MCF 10A (cell line): ENCODE data around the gene LTB4R. TPM values are rescaled to one million over a fixed set of nuclear protein-coding genes. Genes with fewer than 3 reads are reported as not detected.

Source experiments
- BruUV-seq: library from RNA; stranded (reverse); fragments of 400-500 nt; replicated peaks from 2 replicates; lab custom pipeline; 2021; lab: Mats Ljungman, UMichigan
- CTCF ChIA-PET: fragments of 300-600 bp; sonication (Branson Sonifier 250); formaldehyde crosslinking; extraction: SDS; loops from one replicate; lab custom pipeline; 2021; ENCODE audit warnings: antibody characterized with exemption, inconsistent platforms; lab: Yijun Ruan, JAX
- POLR2A ChIA-PET: fragments of 300-600, 350-650 bp; sonication (Branson Sonifier 250); formaldehyde crosslinking; extraction: SDS; loops from one replicate; lab custom pipeline; 2020; ENCODE audit warnings: antibody characterized with exemption, inconsistent platforms; lab: Yijun Ruan, JAX
- DNase-seq: peaks from one replicate; pipeline ENCODE4 v3.0.0-alpha.2; 2018; ENCODE audit not compliant: unreplicated experiment
- H3K27ac Mint-ChIP-seq: one replicate; pipeline ENCODE4 v1.8.0; 2022; ENCODE audit warnings: mild to moderate bottlenecking, low read depth, mixed read lengths; ENCODE audit not compliant: unreplicated experiment
- H3K27me3 Mint-ChIP-seq: one replicate; pipeline ENCODE4 v1.8.0; 2022; ENCODE audit warnings: mixed read lengths; ENCODE audit not compliant: insufficient read depth, unreplicated experiment
- H3K36me3 Mint-ChIP-seq: one replicate; pipeline ENCODE4 v1.8.0; 2022; ENCODE audit warnings: mild to moderate bottlenecking, moderate library complexity, mixed read lengths; ENCODE audit not compliant: insufficient read depth, unreplicated experiment
- H3K4me1 Mint-ChIP-seq: one replicate; pipeline ENCODE4 v1.8.0; 2022; ENCODE audit warnings: mixed read lengths; ENCODE audit not compliant: insufficient read depth, unreplicated experiment
- H3K4me3 Mint-ChIP-seq: one replicate; pipeline ENCODE4 v1.8.0; 2022; ENCODE audit warnings: mild to moderate bottlenecking, moderate library complexity, mixed read lengths; ENCODE audit not compliant: unreplicated experiment
- H3K9me3 Mint-ChIP-seq: one replicate; pipeline ENCODE4 v1.8.0; 2022; ENCODE audit warnings: mixed read lengths; ENCODE audit not compliant: unreplicated experiment
- CTCF ChIP-seq: fragments of 200-600 bp; IDR thresholded peaks from one replicate; pipeline ENCODE4 v1.8.0; 2022; ENCODE audit warnings: antibody characterized with exemption, mild to moderate bottlenecking; ENCODE audit not compliant: unreplicated experiment
- intact Hi-C: fragments of 100-400 bp; cut with micrococcal nuclease; formaldehyde crosslinking; loops from 2 replicates; pipeline ENCODE4 v1.14.1; 2022
- total RNA-seq: library from RNA; stranded (reverse); gene quantifications from 2 replicates; pipeline ENCODE4 v1.2.3, GENCODE V29; 2022

The LTB4R gene
- total RNA-seq, 1 experiment from 2014 or later, result 15.8 TPM

DNA sequence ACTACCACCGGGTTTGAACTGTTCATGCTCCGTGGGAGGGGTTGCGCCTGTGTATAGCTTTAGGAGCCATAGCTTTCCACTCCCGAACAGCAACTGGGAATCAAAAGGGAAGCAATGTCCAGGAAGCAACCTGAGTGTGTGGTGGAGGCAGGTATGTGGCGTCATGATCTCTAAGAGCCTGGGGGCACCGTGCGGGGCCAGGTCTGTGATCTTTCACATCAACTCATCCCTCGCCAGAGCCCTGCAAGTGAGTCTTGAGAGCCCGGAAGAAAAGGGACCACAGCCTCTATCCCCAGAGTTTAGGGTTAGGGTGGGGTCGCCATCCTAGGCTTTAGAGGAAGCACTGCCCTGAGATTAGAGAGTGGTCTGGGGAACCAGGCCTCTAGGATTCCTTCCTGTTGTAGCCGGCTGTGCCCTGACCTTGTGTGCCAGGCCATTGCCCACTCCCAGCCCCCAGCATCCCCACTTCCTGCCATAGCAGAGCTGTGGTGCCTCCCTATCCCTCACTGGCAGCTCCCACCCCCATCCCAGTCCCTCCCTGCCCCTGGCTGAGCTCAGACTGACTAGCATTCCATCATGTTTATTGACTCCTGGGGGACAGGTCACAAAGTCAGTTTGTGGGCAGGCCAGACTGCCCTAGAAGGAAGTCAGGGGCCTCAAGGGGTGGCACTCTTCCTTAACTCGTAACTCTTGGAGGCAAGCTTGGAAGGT, 24.3 kb downstream of the LTB4R start:
- no peak for DNase-seq
- peaks cover 6% of the 10 kb centered on the region for H3K36me3 Mint-ChIP-seq
- H3K4me3 Mint-ChIP-seq, result no peak overlapping the region
- no peak for TF ChIP-seq CTCF
- peaks cover 11% of the 10 kb centered on the region for H3K27me3 Mint-ChIP-seq
- no TSS peak for BruUV-seq
- H3K9me3 Mint-ChIP-seq, result no peaks in the 10 kb centered on the region
- ChIA-PET POLR2A (interaction anchor here (0.5 to 2.2 kb wide), 3 partner anchors 94 to 105 kb away, joined by 3 to 6 read pairs (median 3); partner anchors contain the start of genes CBLN3 and KHNYN), CTCF (interaction anchor here (0.6 to 16.6 kb wide), 11 partner anchors 8 to 118 kb away, joined by 3 to 626 read pairs (median 4); partner anchors contain the start of genes CBLN3, KHNYN and SDR39U1)
- peaks cover 7% of the 10 kb centered on the region for H3K4me1 Mint-ChIP-seq
- H3K27ac Mint-ChIP-seq, result no peak overlapping the region
- intact Hi-C loops, result no loop called here

DNA sequence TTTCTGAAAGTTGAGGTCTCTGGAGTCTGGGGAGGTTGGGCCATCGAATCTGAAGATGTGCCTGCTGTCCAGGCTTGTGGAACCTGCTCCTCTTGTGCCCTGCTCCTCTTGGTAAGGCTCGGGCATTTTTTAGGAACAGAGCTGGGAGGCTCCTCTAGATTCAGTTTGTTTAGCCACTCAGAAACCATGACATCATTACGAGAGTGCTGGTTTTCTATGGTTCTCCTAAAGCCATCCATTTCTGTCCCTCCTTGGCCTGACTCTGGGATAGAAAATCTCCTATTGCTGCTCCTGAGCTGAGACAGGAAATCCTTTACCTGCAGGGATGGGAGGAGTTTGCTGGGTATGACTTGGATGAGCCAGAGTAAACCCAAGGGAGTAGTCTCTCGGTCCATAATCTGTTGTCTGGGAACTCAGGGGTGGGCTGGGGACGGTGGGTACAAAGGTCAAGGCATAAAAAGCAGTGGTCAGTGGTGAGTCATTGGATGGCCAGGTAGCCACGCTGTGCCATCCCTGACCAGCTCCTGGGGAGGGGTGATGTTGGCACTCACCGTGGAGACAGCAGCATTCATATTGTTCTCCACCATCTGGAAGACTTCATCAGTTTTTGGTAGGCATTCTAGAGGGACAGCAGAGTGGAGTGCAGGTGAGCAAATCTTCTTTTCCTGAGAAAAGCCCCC, 26.0 kb downstream of the LTB4R start:
- H3K9me3 Mint-ChIP-seq, result no peaks in the 10 kb centered on the region
- peaks cover 2% of the 10 kb centered on the region for H3K4me1 Mint-ChIP-seq
- no TSS peak for BruUV-seq
- intact Hi-C loops, result no loop called here
- ChIA-PET POLR2A (interaction anchor here (1.6 to 2.2 kb wide), 2 partner anchors 94 to 99 kb away, joined by 3 to 6 read pairs; no protein-coding TSS in a partner anchor), CTCF (interaction anchor here (0.8 to 16.6 kb wide), 11 partner anchors 9 to 104 kb away, joined by 3 to 626 read pairs (median 4); partner anchors contain the start of genes CBLN3 and KHNYN)
- H3K36me3 Mint-ChIP-seq, result peaks cover 5% of the 10 kb centered on the region
- H3K27ac Mint-ChIP-seq, result no peak overlapping the region
- no peak overlapping the region for H3K4me3 Mint-ChIP-seq
- peaks cover 11% of the 10 kb centered on the region for H3K27me3 Mint-ChIP-seq
- no peak for TF ChIP-seq CTCF
- no peak for DNase-seq

DNA sequence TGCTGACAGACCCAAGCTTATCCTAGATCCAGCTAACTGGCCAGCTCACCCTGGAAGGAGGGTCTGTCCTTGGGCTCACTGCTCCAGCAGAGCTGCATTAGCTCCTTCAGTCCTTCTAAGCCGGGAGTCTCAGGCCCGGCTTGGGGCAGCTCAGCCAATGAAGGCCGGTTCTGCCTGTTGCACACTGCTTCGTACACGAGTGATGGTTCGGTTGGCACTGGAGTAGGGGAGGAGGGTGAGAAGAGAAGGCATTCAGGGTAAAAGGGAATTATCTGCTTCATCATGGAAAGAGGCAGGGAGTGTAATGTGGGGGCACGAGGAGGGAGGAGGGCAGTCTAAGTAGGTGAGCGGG, 26.5 kb downstream of the LTB4R start:
- no TSS peak for BruUV-seq
- Mint-ChIP-seq H3K9me3 (no peaks in the 10 kb centered on the region), H3K36me3 (no peaks in the 10 kb centered on the region), H3K4me1 (no peaks in the 10 kb centered on the region), H3K27me3 (peaks cover 11% of the 10 kb centered on the region), H3K27ac (no peak overlapping the region), H3K4me3 (no peak overlapping the region)
- TF ChIP-seq CTCF, result no peak
- no peak for DNase-seq
- intact Hi-C loops, result no loop called here
- ChIA-PET CTCF (interaction anchor here (0.8 to 16.6 kb wide), 9 partner anchors 8 to 104 kb away, joined by 3 to 626 read pairs (median 4); partner anchors contain the start of genes CBLN3 and KHNYN), POLR2A (interaction anchor here (1.6 to 2.2 kb wide), 2 partner anchors 94 to 99 kb away, joined by 3 to 6 read pairs; no protein-coding TSS in a partner anchor)

- BruUV-seq, result no TSS peak
- H3K36me3 Mint-ChIP-seq, result no peaks in the 10 kb centered on the region
- H3K4me1 Mint-ChIP-seq, result no peaks in the 10 kb centered on the region
- H3K9me3 Mint-ChIP-seq, result no peaks in the 10 kb centered on the region
- H3K4me3 Mint-ChIP-seq, result no peak overlapping the region
- ChIA-PET POLR2A (no interaction called here), CTCF (interaction anchor here (1.3 to 16.6 kb wide), 3 partner anchors 31 to 94 kb away, joined by 4 to 626 read pairs (median 4); partner anchors contain the start of genes CBLN3, CIDEB and KHNYN)
- TF ChIP-seq CTCF, result no peak
- intact Hi-C loops, result no loop called here
- H3K27ac Mint-ChIP-seq, result no peak overlapping the region
- no peak for DNase-seq
- peaks cover 16% of the 10 kb centered on the region for H3K27me3 Mint-ChIP-seq
Measured at GRCh38 chr14:24338843-24339242, 27.5 kb downstream of the LTB4R start.
